ENCODE results near the gene DNAJB4. TPM values are rescaled to one million over a fixed set of nuclear protein-coding genes. Genes with fewer than 3 reads are reported as not detected.

Gene DNAJB4
- total RNA-seq, 4 donors from 2014 or later, result 32.1 to 50.4 (median 41.0) TPM

DNA sequence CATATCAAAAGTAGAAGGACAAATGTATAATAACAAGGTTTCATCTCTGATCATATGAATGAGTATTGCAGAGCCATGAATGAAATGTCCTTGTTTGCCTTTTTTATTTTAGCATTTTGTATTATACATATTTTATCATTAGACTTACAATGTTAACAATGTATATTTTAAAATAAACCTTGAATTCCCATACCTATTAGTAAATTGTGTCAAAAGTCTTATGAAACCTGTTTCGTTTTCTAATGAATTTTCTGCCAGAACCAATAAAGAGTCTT lies 646 bp downstream of the DNAJB4 start:
- TF ChIP-seq, protein P1, sequence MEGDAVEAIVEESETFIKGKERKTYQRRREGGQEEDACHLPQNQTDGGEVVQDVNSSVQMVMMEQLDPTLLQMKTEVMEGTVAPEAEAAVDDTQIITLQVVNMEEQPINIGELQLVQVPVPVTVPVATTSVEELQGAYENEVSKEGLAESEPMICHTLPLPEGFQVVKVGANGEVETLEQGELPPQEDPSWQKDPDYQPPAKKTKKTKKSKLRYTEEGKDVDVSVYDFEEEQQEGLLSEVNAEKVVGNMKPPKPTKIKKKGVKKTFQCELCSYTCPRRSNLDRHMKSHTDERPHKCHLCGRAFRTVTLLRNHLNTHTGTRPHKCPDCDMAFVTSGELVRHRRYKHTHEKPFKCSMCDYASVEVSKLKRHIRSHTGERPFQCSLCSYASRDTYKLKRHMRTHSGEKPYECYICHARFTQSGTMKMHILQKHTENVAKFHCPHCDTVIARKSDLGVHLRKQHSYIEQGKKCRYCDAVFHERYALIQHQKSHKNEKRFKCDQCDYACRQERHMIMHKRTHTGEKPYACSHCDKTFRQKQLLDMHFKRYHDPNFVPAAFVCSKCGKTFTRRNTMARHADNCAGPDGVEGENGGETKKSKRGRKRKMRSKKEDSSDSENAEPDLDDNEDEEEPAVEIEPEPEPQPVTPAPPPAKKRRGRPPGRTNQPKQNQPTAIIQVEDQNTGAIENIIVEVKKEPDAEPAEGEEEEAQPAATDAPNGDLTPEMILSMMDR (IDR thresholded peaks at IDR 0.05), result no peak
- ATAC-seq (ENCODE audit: low FRiP score) (no peak), DNase-seq (ENCODE audit: low spot score) (no peak)

DNA sequence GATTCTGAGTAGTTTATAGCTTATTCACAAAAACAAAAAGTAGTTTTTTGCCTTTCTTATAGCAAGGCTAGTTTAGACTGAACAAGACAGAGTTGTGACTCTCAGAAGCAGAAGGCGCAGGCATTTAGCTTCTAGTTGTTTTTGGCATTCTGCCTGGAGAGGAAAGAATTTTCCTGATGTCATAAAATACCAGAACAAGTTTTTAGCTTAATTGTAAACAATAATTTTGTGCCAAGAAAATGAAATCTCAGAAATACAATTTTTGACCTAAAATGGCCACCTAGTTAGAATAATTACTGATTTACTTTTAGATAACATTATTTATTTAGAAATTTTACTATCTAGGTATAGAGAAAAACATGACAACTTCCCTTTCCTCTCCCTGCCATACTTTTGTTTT lies 1.0 kb downstream of the DNAJB4 start:
- DNase-seq (ENCODE audit: low spot score) (no peak), ATAC-seq (ENCODE audit: low FRiP score) (no peak)
- TF ChIP-seq, protein P1 (IDR thresholded peaks at IDR 0.05), result no peak

DNA sequence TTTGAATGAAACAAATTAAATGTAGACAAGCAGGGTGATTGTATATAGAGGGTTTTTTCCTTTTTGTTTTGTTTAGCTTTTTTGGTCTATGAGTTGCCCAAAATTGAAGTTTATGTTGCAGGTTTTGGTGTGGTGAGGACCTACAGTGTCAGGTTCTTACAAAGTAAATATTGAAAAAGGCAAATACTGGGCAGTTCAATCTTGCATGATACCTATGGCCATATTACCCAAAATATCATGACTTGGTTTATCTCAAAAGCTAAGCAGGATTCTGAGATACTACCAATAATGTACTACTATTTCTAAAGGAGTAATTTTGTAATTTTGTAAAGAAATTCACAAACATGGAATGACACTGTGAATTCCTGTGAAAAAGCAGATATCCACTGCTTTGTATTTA lies 1.8 kb downstream of the DNAJB4 start:
- DNase-seq (ENCODE audit: low spot score) (no peak), ATAC-seq (ENCODE audit: low FRiP score) (no peak)
- TF ChIP-seq, protein P1 (IDR thresholded peaks at IDR 0.05), result no peak

DNA sequence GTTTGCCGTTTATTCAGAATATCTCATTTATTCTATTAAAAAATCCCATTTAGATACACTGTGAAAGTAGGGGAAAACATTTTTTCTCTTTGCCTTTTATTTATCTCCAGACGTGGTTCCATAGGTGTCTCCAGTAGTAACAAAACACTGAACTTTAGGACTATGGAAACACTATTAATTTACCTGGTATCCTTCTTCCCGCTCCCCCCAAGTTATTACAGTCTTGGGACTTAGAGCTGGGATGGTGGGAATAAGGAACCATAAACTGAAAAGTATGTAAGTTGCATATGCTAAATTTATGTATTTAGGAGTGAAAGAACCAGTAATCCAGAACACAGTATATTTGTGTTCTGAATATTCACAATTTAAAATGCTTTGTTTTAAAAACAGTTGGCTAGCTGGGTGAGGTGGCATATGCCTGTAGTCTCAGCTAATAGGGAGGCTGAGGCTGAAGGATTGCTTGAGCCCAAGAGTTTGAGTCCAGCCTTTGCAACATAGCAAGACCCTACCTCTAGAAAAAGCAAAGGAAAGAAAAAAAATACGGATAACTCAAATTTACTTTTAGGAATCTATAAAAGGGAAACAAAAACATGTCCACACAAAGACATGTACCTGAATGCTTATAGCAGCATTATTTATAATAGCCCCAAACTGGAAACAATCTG lies 3.1 kb downstream of the DNAJB4 start:
- TF ChIP-seq, protein P1 (IDR thresholded peaks at IDR 0.05), result no peak
- DNase-seq (ENCODE audit: low spot score), result no peak
- ATAC-seq (ENCODE audit: low FRiP score), result no peak

DNA sequence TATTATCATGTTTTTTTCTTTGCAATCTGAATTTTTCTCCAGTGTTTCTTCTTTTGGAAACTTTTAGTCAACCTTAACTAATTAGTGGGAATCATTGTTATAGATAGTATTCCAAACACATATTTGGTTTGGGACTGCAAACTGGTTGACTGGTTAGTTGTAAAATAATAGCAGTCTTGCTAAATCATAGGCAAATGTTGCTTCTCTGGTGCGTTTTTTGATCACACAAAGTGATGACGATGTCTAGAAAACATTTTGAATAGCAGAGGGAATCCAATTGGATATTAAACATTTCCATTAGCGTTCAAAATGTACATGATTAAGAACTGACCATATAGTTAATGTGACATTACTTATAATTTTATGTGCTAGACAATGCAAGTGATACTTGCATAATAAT lies 4.5 kb downstream of the DNAJB4 start:
- TF ChIP-seq, protein P1 (IDR thresholded peaks at IDR 0.05), result no peak
- ATAC-seq (ENCODE audit: low FRiP score) (no peak), DNase-seq (ENCODE audit: low spot score) (no peak)

DNA sequence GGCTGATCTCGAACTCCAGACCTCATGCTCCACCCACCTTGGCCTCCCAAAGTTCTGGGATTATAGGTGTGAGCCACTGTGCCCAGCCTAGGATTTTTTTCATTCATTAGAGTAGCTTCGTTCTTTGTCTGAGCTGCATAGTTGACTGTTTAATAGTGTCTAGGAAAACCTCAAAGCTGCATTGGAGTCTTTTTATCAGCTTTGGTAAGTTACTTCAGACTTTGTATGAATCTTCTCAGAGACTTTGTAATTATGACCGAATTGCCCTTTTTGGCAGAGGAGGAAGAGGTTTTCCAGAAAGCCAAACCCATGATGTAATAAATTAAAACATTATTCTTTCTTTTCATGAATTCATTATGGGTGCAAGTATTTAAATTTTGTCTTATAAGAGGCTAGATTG lies 5.1 kb downstream of the DNAJB4 start:
- TF ChIP-seq, protein P1 (IDR thresholded peaks at IDR 0.05), result no peak
- ATAC-seq (ENCODE audit: low FRiP score) (no peak), DNase-seq (ENCODE audit: low spot score) (no peak)

DNA sequence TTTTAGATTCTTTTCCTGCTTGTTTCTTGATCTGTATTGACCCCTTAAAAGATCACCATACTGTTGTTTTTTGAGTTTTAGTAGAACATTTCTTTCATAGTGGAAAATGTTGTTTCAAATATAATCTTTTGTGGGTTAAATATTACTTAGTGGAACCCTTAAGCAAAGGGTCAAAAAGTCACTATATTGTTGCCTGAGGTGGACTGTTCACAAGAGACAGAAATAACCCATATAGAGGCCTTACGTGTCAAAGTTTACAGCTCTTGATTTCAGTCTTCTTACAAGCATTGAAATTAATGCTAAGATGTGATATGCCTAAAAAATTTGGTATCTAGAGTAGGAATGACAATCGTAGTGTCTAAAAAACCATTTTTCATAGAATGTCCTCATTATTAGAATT lies 6.3 kb downstream of the DNAJB4 start:
- TF ChIP-seq, protein P1 (IDR thresholded peaks at IDR 0.05), result no peak
- no peak for ATAC-seq (ENCODE audit: low FRiP score)
- DNase-seq (ENCODE audit: low spot score), result no peak
